Measurements from ENCODE around the gene IL4I1.

Gene IL4I1

DNA sequence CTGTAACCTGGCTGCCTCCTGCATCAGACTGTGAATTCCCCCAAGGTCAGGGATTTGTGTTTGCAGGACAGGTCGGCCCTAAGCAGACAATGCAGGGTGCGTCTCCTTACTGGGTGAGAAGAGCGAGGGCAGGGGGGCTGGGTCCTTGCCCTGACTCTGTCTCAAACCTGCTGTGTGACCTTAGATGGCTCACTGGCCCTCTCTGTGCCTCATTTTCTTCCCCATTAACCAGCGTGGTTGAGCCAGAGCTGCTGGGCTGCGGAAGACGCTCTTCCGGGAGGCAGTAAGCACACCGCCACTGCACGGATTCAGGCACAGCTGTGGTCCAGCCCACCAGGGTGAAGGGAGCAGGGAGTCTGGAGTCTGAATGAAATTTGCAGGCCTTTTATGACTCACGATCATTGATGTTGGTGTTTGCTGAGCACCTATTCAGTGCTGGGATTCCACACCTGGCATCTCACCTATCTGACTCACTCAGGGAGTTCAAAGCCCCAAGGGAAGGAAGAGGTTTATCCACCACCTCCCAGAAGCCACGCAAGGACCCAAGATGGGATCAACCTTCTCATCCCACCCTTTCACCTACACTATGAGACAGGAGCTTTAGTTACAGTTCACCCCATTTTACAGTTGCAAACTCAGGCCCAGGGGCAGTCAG lies 22.1 kb downstream of the IL4I1 start:
- H3K4me3 ChIP-seq (ENCODE audit: low read length): no peak overlapping the region
- TF ChIP-seq ZNF274 (IDR thresholded peaks at IDR 0.05; ENCODE audit: low read depth, low read length): no peak

DNA sequence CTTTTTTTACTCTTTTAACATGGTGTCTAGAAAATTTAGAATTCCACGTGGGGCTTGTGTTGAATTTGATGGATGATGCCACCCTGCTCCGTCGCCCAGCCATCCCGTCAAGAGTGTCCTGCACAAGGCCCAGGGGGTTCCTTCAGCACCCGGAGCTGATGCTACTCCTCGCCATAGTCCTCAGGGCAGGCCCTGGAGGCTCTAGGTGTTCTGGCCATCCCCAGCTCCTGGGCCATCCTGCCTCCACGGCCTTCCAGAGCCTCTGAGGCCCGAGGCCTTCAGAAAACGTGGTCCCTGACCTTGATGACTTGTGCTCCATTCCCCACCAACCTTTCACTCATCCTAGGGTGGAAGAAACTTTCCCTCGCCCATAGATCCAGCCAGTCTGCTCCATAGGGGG lies 22.9 kb downstream of the IL4I1 start:
- H3K4me3 ChIP-seq (ENCODE audit: low read length): no peak overlapping the region
- no peak for TF ChIP-seq ZNF274 (IDR thresholded peaks at IDR 0.05; ENCODE audit: low read depth, low read length)

DNA sequence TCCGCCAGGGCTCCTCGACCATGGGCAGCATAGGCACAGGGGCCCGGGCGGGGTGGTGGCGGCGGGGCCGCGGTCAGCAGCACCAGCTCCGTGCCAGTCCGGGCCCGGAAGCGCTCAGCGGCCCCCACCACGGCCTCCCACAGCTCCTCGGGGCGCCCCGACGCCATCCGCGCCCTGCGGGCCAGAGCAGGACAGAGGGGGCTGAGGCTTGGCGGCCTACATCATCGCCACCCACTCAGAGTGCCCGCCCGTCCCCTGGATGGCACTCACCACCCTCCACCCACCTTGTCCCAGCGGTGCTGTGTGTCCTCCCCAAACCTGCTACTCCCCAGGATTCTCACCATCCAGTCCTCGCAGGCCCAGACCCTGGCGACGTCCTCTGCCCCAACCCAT lies 23.6 kb downstream of the IL4I1 start:
- no peak for TF ChIP-seq ZNF274 (IDR thresholded peaks at IDR 0.05; ENCODE audit: low read depth, low read length)
- H3K4me3 ChIP-seq (ENCODE audit: low read length): no peak overlapping the region

DNA sequence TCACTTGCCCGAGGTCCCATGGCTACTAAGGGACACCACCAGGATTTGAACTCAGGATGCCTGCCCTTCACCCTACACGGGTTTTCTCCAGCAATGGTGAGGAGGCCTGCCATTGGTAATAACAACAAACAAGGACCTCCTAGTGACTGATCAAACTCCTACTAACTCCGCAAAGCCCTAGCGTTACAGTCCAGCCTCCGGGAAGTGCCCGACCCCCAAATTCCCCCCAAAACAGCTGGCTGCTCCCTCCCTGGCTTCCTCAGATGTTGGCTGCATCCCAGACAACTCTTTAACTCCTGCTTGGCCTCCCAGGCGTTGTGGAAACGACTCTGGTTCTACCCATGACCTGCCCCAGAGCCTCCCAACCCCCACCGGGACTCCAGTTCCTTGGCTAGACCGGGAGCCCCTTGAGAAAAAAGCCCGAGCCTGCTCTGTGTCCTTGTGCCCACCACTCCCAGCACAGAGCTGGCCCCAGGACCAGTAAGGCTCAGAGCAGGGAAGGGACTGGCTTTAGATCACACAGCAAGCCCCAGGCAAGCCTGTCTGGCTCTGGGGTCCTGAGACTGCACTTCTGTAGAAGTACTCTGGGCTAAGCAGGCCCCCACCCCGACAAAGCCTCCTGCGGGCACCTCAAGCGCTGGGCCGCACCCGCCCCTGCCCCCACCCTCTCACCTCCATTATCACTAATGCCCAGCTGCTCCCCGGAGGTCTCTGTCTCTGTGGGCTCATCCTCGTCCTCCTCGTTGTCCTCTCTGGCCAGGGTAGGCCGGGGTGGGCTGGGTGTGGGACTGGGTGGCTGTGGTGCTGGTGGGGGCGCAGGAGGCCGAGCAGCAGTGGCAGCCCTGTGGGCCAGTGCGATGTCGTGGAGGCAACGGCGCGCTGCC lies 24.2 kb downstream of the IL4I1 start:
- no peak overlapping the region for H3K4me3 ChIP-seq (ENCODE audit: low read length)
- no peak for TF ChIP-seq ZNF274 (IDR thresholded peaks at IDR 0.05; ENCODE audit: low read depth, low read length)

DNA sequence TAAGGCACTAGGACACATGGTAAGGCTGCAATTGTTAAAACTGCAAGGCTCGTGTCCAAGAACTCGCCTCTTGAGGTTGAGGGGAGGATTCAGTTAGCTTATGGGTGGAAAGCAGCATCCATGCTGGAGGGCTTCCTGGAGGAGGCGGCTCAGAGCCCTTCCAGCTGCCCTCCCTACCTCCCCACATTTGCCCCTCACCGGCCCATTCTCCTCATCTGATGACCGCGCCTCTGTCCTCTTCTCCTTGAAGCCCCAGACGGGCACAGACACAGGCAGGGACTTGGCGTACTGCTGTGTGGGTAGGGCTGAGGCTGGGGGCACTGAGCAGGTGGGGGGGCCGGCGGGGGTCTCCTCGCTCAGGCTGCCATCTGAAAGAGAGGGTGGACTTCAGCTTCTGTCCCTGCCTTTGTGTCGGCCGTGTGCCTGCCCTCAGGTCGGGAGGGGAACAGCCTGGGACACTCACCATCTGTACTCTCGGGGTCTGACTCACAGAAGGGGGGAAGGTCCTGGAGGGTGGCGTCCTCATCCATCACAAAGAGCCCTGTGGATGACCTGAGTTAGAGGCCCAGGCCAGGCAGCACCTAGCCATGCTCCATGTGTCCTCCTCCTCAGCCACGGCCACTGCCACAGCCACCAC lies 25.2 kb downstream of the IL4I1 start:
- H3K4me3 ChIP-seq (ENCODE audit: low read length): no peak overlapping the region
- TF ChIP-seq ZNF274 (IDR thresholded peaks at IDR 0.05; ENCODE audit: low read depth, low read length): no peak

DNA sequence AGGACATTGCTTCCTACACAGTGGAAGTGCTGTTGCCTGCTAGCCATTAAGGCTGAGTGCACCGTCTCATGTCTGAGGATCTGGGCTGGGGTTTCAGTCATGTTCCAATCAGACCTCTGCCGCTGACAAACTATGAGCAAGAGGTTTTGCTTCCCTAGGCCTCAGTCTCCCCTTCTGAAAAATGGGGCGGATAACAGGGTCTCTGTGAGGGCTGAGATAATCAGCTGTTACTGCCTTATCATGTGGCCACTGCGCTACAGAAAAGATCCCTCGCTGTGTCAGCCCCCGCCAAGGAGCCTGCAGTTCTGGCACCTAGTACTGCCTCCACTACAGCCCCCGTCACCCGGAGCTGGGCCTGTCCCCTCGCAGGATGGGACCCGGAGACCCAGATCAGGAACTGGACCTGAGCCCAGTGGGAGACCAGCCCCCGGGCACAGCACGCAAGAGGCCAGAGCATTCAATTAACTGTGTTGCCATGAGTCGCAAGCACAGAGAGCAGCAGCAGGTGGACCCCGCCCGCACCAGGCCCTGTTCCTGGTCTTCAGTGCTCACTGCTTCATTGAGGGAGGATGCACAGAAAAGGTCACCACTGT lies 26.3 kb downstream of the IL4I1 start:
- TF ChIP-seq ZNF274 (IDR thresholded peaks at IDR 0.05; ENCODE audit: low read depth, low read length): no peak
- H3K4me3 ChIP-seq (ENCODE audit: low read length): peak overlapping the region; percentile 44; the same call in 1 of the 2 replicates

DNA sequence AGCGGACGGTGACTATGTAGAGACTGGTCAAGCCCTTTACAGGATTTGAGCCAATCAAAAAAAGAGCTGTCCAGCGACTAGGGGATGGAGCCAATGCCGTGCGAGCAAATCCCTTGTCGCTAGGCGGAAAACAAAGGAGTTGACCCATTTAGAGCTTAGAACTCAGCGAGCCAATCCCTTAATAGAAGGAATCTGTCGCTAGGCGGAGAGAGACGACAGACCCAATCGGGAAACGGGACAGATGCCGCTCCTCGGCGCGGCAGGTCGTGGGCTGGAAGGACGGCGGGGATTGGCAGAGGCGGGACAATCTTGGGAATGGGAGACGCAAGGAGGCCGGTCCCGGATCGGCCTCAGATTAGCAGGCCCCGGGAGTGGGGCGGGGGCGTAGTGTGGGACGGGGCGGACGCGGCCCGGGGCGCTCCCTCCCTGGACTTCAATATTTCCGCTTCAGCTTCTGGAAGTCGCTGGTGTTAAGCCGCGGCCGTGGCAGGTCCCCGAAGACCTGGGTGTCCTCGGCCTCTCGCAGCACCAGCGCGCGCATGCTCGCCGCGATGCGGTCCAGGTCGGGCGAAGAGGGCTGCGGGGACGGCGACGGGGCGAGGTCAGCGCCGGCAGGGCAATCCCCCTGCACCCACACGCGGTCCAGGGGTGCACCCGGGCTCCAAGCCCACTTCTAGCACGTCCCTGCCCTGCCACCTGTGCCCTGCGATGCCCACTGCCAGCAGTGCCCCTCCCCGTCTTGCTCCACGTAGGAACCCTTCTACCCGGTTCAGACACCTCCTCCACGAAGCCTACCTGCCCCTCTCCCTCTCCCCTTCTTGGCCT lies 27.0 kb downstream of the IL4I1 start:
- peak overlapping the region; percentile 44; the same call in 1 of the 2 replicates for H3K4me3 ChIP-seq (ENCODE audit: low read length)
- no peak for TF ChIP-seq ZNF274 (IDR thresholded peaks at IDR 0.05; ENCODE audit: low read depth, low read length)

DNA sequence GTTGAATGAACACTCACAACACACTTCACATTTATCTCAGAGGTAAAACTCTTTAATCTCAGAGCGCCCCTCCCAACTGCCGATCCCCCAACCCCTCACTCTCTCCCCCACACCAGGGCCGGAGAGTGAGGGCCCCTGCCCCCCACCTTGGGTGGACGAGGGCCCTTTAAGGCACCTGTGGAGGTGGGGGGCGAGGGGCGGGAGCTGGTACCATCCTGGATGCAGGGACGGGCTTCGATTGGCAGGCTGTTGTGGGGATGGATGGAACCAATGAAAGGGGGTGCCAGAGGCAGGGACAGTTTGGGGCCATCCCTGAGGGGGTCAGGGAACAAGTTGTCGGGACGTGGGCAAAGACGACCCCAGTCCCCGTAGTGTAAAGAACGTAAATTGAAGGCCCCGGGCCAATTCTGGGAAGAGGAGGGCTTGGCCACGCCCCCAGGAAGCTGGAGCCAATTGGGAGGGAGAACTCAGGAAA lies 27.6 kb downstream of the IL4I1 start:
- H3K4me3 ChIP-seq (ENCODE audit: low read length): peak overlapping the region; percentile 36; the same call in 1 of the 2 replicates
- TF ChIP-seq ZNF274 (IDR thresholded peaks at IDR 0.05; ENCODE audit: low read depth, low read length): no peak

DNA sequence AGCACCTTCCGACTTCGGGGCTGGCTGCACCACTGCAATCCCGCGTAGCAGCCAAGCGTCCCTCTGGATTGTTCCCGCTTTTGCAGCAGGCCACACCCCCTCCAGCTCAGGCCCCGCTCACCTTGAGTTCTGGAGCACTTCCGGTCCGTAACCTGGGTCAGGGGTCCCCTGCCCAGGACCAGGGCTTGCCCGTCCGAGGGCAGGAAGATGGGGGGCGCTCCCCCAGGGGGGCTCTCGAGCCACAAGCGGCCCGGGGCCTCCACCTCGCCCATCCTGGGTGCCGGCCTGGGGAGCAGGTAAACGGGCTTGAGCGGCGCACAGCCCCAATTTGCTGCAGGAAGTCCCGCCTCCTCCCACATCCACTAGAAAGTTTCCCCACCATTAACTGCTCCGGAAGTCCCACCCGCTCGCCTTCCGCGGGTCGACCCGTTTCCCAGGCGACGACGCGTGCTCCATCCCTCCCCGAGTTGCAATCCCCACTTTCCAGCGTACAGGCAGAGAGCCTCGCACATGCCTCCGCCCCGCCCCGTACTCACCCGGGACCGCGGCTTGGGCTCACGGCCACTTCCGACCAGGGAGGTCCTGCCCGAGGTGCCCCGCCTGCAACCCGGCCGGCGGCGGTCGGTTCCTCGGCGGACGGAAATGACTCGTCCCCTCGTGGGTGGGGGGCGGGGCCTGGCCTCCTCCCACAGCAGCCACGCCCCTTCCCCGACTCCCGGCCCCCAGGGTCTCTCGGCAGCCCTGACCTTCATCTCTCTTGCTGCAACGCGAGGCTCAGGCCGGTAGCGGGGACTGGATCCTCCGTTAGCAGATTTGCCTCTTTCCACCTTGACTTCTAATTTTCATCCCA lies 29.5 kb downstream of the IL4I1 start, which contains the start of gene PNKP:
Gene PNKP, minus strand, starts transcription at position 644 of the 850 bp plus-strand sequence. Its CDS starts 372 bp downstream, at position 272.
- TF ChIP-seq ZNF274 (IDR thresholded peaks at IDR 0.05; ENCODE audit: low read depth, low read length): no peak
- H3K4me3 ChIP-seq (ENCODE audit: low read length): peak within 1 kb of the TSS; percentile 83

DNA sequence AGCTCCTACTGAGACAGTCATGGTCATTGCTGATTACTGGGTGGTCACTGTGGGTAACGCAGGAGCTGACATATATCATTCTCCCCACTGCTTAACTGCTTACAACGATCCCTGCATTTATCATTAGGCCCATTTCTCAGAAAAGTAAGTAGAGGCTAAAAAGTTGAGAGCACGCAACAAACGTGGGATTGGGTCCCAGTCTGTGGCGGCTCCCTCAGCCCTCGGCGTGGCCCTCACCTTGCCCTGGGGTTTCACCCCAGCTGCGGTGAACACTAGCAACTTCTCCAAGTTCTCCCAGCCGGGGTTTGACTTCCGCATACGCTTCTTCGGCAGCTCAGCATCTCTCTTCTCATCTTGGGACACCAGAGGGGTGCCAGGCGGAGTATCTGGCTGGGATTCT lies 31.8 kb downstream of the IL4I1 start:
- no peak for TF ChIP-seq ZNF274 (IDR thresholded peaks at IDR 0.05; ENCODE audit: low read depth, low read length)
- no peak overlapping the region for H3K4me3 ChIP-seq (ENCODE audit: low read length)

DNA sequence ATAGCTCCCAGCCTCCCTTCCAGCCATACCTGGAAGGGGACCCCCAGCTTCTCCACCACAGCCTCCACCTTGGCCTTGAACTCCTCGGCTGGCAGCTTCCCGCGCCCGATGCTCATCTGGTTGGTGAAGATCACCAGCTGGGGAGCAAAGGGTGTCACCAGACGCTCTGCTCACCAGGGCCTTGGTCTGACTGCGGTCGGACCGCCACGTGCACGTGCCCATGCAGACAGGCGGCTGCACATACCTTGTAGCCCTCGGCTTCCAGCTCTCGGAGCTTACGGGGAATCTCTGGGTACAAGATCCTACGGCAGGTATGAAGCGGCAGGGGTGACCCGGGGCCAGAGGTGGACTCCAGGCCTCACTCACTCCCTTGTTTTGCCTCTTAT lies 32.8 kb downstream of the IL4I1 start:
- TF ChIP-seq ZNF274 (IDR thresholded peaks at IDR 0.05; ENCODE audit: low read depth, low read length): no peak
- H3K4me3 ChIP-seq (ENCODE audit: low read length): no peak overlapping the region

DNA sequence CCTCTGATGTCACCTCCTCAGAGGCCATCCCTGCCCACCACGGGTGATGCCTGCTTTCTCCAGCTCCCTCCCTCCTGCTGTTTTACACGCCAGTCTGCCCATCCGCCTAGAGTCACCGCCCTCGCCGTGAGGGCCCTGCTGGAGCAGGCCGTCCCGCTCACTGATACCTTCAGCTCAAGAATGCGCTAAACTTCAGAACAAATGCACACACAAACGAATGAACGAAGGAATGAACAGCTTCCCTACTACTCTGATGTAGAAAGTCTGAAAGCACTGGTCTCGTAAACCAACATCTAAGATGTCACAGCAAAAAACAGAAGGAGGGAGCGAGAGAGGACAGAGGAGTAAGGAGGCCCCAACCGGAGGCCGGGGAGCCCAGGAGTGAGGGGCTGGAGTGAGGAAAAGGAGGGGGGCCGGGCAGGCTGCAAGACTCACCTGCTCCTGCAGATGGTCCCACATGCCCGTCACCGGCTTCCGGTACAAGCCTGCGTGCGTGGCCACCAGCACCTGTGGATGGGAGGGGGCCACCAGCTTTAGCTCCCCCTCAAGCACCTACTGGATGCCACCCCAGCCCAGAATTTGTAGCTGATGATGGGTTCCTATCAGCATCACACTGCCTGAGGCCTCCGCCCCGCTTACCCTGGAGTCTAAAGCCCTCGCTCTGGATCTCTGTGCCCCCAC lies 33.3 kb downstream of the IL4I1 start:
- no peak for TF ChIP-seq ZNF274 (IDR thresholded peaks at IDR 0.05; ENCODE audit: low read depth, low read length)

More for the DNA sequence above, 33.3 kb downstream of the IL4I1 start:
- H3K4me3 ChIP-seq (ENCODE audit: low read length): no peak overlapping the region

All from GM08714 (cell line).